Astrocyte of the cerebellum (primary cell): Measurements from ENCODE around the gene TOMM22.
A peak's percentile ranks its signal among the peaks of the same experiment; 100 is the strongest.

ENCODE experiments used
- DNase-seq: peaks from one replicate; pipeline ENCODE4 v3.0.0-alpha.2; 2011; ENCODE audit warnings: low read depth
- H3K4me3 ChIP-seq: 2 replicates; pipeline ENCODE4 v1.5.1; 2011; ENCODE audit warnings: mild to moderate bottlenecking, low read depth, low read length, moderate library complexity
- in situ Hi-C: cut with HindIII; loops from 2 replicates; pipeline ENCODE4 v1.10.0; 2017; ENCODE audit warnings: low sequenced_read_pairs
- TF ChIP-seq, protein P1 (sequence below): IDR thresholded peaks from 2 replicates; pipeline ENCODE4 v1.5.1; 2012; ENCODE audit warnings: low read length, low read depth, moderate library complexity, mild to moderate bottlenecking; ENCODE audit errors: missing control alignments

The TOMM22 gene

DNA sequence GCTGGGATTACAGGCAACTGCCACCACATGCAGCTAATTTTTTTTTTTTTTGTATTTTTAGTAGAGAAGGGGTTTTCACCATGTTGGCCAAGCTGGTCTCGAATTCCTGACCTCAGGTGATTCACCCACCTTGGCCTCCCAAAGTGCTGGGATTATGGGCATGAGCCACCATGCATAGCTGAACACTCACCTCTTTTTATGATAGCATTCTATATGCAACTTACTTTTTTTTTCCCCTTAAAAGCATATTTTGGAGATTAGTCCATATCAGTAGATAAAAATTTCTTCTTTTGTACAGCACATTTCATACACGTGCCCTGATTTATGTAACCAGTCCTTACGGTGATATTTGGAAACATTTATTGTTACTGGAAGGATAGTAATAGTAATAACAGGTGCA, 38.6 kb downstream of the TOMM22 start:
- TF ChIP-seq, protein P1, sequence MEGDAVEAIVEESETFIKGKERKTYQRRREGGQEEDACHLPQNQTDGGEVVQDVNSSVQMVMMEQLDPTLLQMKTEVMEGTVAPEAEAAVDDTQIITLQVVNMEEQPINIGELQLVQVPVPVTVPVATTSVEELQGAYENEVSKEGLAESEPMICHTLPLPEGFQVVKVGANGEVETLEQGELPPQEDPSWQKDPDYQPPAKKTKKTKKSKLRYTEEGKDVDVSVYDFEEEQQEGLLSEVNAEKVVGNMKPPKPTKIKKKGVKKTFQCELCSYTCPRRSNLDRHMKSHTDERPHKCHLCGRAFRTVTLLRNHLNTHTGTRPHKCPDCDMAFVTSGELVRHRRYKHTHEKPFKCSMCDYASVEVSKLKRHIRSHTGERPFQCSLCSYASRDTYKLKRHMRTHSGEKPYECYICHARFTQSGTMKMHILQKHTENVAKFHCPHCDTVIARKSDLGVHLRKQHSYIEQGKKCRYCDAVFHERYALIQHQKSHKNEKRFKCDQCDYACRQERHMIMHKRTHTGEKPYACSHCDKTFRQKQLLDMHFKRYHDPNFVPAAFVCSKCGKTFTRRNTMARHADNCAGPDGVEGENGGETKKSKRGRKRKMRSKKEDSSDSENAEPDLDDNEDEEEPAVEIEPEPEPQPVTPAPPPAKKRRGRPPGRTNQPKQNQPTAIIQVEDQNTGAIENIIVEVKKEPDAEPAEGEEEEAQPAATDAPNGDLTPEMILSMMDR = no peak
- no peak overlapping the region for H3K4me3 ChIP-seq
- in situ Hi-C loops = no loop called here
- no peak for DNase-seq

DNA sequence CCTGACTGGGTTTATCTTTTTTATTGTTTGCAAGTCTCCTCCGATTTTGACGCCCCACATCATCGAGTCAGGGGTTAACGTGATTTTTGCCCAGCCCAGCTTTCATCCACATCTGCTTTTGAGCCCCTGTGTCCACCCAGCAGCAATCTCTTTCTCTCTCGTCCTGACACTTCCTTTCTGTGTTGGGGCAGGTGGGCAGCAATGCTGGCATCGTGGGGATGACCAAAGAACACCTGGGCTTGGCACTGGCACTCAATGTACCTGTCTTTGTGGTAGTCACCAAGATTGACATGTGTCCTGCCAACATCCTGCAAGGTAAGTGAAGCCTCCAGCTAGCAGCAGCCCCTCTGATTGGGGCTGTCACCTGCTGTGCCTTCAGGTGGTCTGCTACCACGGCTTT, 39.8 kb downstream of the TOMM22 start:
- H3K4me3 ChIP-seq = no peak overlapping the region
- in situ Hi-C loops = no loop called here
- no peak for DNase-seq
- TF ChIP-seq, protein P1 = no peak

DNA sequence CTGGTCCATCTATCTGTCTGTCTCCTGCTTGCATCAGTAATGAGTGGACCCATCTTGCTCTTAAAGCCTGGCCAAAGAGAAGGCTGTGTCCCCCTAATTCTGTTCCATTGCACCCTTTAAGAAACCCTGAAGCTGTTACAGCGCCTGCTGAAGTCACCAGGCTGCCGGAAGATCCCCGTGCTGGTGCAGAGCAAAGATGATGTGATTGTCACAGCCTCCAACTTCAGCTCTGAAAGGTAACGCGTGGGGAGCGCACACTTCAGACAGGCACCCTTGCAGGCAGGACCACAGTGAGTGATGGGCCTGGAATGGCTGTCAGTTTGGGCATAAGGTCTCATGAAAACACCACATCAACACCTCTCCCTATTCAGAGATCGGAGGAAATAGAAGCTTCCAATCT, 42.4 kb downstream of the TOMM22 start:
- TF ChIP-seq, protein P1 = no peak
- H3K4me3 ChIP-seq = no peak overlapping the region
- no peak for DNase-seq
- in situ Hi-C loops = no loop called here

DNA sequence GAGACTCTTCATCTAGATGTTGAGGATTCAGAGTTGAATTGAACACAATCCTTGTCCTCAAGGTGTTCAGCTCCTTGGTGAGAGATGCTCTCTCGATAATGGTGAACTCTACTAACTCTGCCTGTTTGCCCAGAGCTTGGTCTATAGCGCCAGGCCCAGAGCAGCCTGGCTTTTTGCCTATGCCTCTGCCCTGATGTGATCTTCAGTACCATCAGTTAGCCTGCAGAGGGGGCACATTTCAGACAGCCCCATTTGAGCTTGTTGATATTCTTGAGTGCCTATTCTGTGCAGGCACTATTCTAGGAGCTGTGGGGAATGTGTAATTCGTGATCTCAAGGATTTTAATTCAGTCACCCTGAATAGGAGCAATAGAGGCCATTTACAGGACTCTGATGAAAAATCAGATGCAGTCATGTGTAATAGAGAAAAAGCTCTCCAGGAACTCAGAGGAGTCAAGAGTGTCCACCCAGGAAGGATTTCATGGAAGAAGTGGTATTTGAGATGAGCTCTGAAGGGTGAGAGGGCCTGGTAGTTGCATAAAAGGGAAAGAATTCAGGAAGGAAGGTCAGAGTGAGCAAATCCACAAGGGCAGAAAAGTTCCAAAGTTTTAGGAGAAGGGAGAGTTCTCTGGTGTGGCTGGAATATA, 43.3 kb downstream of the TOMM22 start:
- DNase-seq = no peak
- no peak overlapping the region for H3K4me3 ChIP-seq
- in situ Hi-C loops = no loop called here
- TF ChIP-seq, protein P1 = peak; percentile 71

GRCh38 chr22:38725900-38726655, 44.3 kb downstream of the TOMM22 start:
- no peak overlapping the region for H3K4me3 ChIP-seq
- TF ChIP-seq, protein P1 = no peak
- in situ Hi-C loops = no loop called here
- DNase-seq = no peak

DNA sequence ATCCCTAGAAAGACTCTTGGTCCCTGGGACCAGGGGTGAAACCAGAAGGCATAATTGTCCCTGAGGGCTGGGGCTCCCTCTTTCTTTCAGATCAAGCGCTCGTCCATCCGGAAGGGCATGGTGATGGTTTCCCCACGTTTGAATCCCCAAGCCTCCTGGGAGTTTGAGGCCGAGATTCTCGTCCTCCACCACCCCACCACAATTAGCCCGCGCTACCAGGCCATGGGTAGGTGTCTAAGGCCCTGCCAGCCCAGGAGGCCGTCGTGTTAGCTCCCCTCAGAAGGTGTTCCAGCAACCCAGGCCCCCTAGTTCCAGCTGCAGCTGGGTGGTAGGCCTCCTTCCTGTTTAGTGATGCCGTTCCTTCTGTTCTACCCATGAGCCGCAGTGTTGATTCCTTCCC, 45.4 kb downstream of the TOMM22 start:
- TF ChIP-seq, protein P1 = no peak

More for the DNA sequence above, 45.4 kb downstream of the TOMM22 start:
- no peak overlapping the region for H3K4me3 ChIP-seq
- in situ Hi-C loops = no loop called here
- DNase-seq = no peak
